ENCODE measurements around the gene RGS7.

GRCh38 chr1:240946926-240947325, 410.1 kb downstream of the RGS7 start:
- TF ChIP-seq POLR2A (IDR thresholded peaks at IDR 0.05; ENCODE audit: low read depth, low read length) = no peak
- no peak for TF ChIP-seq ATF2 (IDR thresholded peaks at IDR 0.05; ENCODE audit: low read length)
- no peak for TF ChIP-seq KAT2A (conservative IDR thresholded peaks at IDR 0.05; ENCODE audit: control insufficient read depth, low read depth, low read length)
- TF ChIP-seq CTCF (IDR thresholded peaks at IDR 0.05 in 2 of 3, conservative IDR thresholded peaks at IDR 0.05 in 1 of 3; ENCODE audit: control insufficient read depth in 2 of 3, extremely low read depth in 1 of 3, insufficient read depth in 1 of 3, low read depth in 3 of 3, low read length in 3 of 3) = peak; percentile 26 to 53 (median 47); a peak in 3 of 6 replicates
- TF ChIP-seq SRF (IDR thresholded peaks at IDR 0.05; ENCODE audit: low read depth in 2 of 2, low read length in 2 of 2) = no peak
- no peak for TF ChIP-seq EP300 (IDR thresholded peaks at IDR 0.05; ENCODE audit: borderline replicate concordance in 1 of 2, control insufficient read depth in 1 of 2, low read depth in 2 of 2, low read length in 2 of 2)
- TF ChIP-seq RAD21 (IDR thresholded peaks at IDR 0.05; ENCODE audit: insufficient read depth, low read depth, low read length) = peak; percentile 51
- TF ChIP-seq POLR2AphosphoS5 (IDR thresholded peaks at IDR 0.05; ENCODE audit: low read length) = no peak
- no peak for TF ChIP-seq SUZ12 (IDR thresholded peaks at IDR 0.05; ENCODE audit: unreplicated experiment)
- TF ChIP-seq CREB1 (IDR thresholded peaks at IDR 0.05; ENCODE audit: low read depth) = no peak
- no peak for TF ChIP-seq ZSCAN29 (IDR thresholded peaks at IDR 0.05)
- no peak for TF ChIP-seq MAX (IDR thresholded peaks at IDR 0.05; ENCODE audit: low read depth, low read length)
- TF ChIP-seq FOXK2 (IDR thresholded peaks at IDR 0.05) = no peak
- TF ChIP-seq, protein P1, sequence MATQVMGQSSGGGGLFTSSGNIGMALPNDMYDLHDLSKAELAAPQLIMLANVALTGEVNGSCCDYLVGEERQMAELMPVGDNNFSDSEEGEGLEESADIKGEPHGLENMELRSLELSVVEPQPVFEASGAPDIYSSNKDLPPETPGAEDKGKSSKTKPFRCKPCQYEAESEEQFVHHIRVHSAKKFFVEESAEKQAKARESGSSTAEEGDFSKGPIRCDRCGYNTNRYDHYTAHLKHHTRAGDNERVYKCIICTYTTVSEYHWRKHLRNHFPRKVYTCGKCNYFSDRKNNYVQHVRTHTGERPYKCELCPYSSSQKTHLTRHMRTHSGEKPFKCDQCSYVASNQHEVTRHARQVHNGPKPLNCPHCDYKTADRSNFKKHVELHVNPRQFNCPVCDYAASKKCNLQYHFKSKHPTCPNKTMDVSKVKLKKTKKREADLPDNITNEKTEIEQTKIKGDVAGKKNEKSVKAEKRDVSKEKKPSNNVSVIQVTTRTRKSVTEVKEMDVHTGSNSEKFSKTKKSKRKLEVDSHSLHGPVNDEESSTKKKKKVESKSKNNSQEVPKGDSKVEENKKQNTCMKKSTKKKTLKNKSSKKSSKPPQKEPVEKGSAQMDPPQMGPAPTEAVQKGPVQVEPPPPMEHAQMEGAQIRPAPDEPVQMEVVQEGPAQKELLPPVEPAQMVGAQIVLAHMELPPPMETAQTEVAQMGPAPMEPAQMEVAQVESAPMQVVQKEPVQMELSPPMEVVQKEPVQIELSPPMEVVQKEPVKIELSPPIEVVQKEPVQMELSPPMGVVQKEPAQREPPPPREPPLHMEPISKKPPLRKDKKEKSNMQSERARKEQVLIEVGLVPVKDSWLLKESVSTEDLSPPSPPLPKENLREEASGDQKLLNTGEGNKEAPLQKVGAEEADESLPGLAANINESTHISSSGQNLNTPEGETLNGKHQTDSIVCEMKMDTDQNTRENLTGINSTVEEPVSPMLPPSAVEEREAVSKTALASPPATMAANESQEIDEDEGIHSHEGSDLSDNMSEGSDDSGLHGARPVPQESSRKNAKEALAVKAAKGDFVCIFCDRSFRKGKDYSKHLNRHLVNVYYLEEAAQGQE (IDR thresholded peaks at IDR 0.05; ENCODE audit: low read depth, low read length) = no peak

Measured in GM12878 (cell line).